K562 (cell line): ENCODE results near the gene MRTFB. TPM values are rescaled to one million over a fixed set of nuclear protein-coding genes. Genes with fewer than 3 reads are reported as not detected.

Experiments used
- BDP1 ChIP-seq: IDR thresholded peaks from 3 replicates; pipeline ENCODE4 v1.6.1; 2011; ENCODE audit not compliant: insufficient read length, insufficient read depth
- CAMTA2 ChIP-seq: fragments of 250-450 bp; sonication (Bioruptor Pico); conservative IDR thresholded peaks from 2 replicates; pipeline ENCODE4 v1.5.1; 2022
- CTBP1 ChIP-seq: fragments of 450-650 bp; IDR thresholded peaks from 2 replicates; pipeline ENCODE4 v1.6.1; 2016; ENCODE audit warnings: borderline replicate concordance
- ERF ChIP-seq: fragments of 450-650 bp; formaldehyde crosslinking; IDR thresholded peaks from 2 replicates; pipeline ENCODE4 v1.4.0; 2020; ENCODE audit warnings: mild to moderate bottlenecking, mixed read lengths
- HLTF ChIP-seq: fragments of 450-650 bp; IDR thresholded peaks from 2 replicates; pipeline ENCODE4 v1.6.1; 2016
- KLF13 ChIP-seq: fragments of 450-650 bp; IDR thresholded peaks from 2 replicates; pipeline ENCODE4 v1.6.1; 2016; ENCODE audit warnings: missing genetic modification characterization, low read depth, mild to moderate bottlenecking, missing compliant biosample characterization, moderate library complexity, borderline replicate concordance
- NFRKB ChIP-seq: fragments of 450-650 bp; IDR thresholded peaks from 2 replicates; pipeline ENCODE4 v1.6.1; 2016; ENCODE audit warnings: low read depth
- POLR2AphosphoS5 ChIP-seq: IDR thresholded peaks from 2 replicates; pipeline ENCODE4 v1.6.1; 2011; ENCODE audit warnings: mild to moderate bottlenecking, low read depth, low read length, moderate library complexity; ENCODE audit not compliant: control insufficient read depth, insufficient read depth
- RB1 ChIP-seq: fragments of 450-650 bp; IDR thresholded peaks from 2 replicates; pipeline ENCODE4 v1.6.1; 2017; ENCODE audit warnings: low read depth, mild to moderate bottlenecking
- SMAD3 ChIP-seq: fragments of 450-650 bp; formaldehyde crosslinking; conservative IDR thresholded peaks from 2 replicates; pipeline ENCODE4 v1.4.0; 2020; ENCODE audit warnings: mild to moderate bottlenecking
- TCF3 ChIP-seq: sonication (generic); formaldehyde crosslinking; IDR thresholded peaks from 2 replicates; pipeline ENCODE4 v1.4.0; 2020; ENCODE audit warnings: mild to moderate bottlenecking, missing genetic modification reagents
- XRCC5 ChIP-seq: fragments of 200-400 bp; formaldehyde crosslinking; IDR thresholded peaks from 2 replicates; pipeline ENCODE4 v1.6.1; 2017; ENCODE audit warnings: low read depth, mild to moderate bottlenecking, low read length
- YY1 ChIP-seq, 3 experiments: IDR thresholded peaks; 2 replicates each; pipeline ENCODE4 v1.6.1; 2011; ENCODE audit warnings: low read length in 2 of 3, mild to moderate bottlenecking in 2 of 3, moderate library complexity in 2 of 3, borderline replicate concordance in 1 of 3, control low read depth in 1 of 3, low read depth in 1 of 3; ENCODE audit not compliant: insufficient read depth in 3 of 3, insufficient replicate concordance in 2 of 3, control insufficient read depth in 1 of 3, insufficient read length in 1 of 3; ENCODE audit errors: extremely low read depth in 1 of 3
- ZEB2 ChIP-seq: fragments of 450-650 bp; IDR thresholded peaks from 2 replicates; pipeline ENCODE4 v1.6.1; 2016
- ZNF699 ChIP-seq: fragments of 250-450 bp; sonication (Bioruptor Pico); IDR thresholded peaks from 2 replicates; pipeline ENCODE4 v1.8.0; 2021; ENCODE audit warnings: mild to moderate bottlenecking, moderate library complexity; ENCODE audit not compliant: insufficient replicate concordance
- polyA plus RNA-seq, 8 experiments: library from polyadenylated mRNA; depleted of rRNA in 4 of 8; stranded (reverse) in 5 of 8; unstranded in 3 of 8; fragments of >200 nt; fragmentation: Nextera tagmentation in 2 of 8; fragmentation: Illumina TruSeq in 1 of 8; extraction: Ambion mirVana in 2 of 8; extraction: Trizol in 1 of 8; gene quantifications; 2 replicates each; pipeline versions ENCODE4 v1.2.1 to v1.2.3, GENCODE V29; 2011 to 2014; ENCODE audit warnings: inconsistent platforms in 1 of 8, missing spikeins in 1 of 8
- total RNA-seq, 7 experiments: library from RNA; depleted of rRNA in 6 of 7; stranded (reverse); fragments of >200 nt in 6 of 7; fragmentation: Illumina TruSeq in 2 of 7; extraction: Trizol in 2 of 7; gene quantifications; 2 replicates each; pipeline versions ENCODE4 v1.2.1 to v1.2.3, GENCODE V29; 2011 to 2021; ENCODE audit warnings: low replicate concordance in 1 of 7
- TF ChIP-seq, protein P1 (sequence below): fragments of 250-450 bp; sonication (Bioruptor Pico); IDR thresholded peaks from 2 replicates; pipeline ENCODE4 v1.8.0; 2022; ENCODE audit warnings: moderate library complexity, mild to moderate bottlenecking, inconsistent platforms
- TF ChIP-seq, protein P2 (sequence below), 2 experiments: fragments of 450-650 bp; IDR thresholded peaks; 2 replicates each; pipeline ENCODE4 v1.6.1; 2018; ENCODE audit warnings: mild to moderate bottlenecking in 2 of 2, low read depth in 1 of 2; ENCODE audit not compliant: partially characterized antibody in 2 of 2
- TF ChIP-seq, protein P3 (sequence below): fragments of 250-450 bp; sonication (Bioruptor Pico); IDR thresholded peaks from 2 replicates; pipeline ENCODE4 v1.5.0; 2021
- TF ChIP-seq, protein P4 (sequence below), 2 experiments: fragments of 450-650 bp; conservative IDR thresholded peaks; 2 replicates each; pipeline ENCODE4 v1.6.1; 2017; ENCODE audit warnings: mild to moderate bottlenecking in 2 of 2, moderate library complexity in 2 of 2

MRTFB gene
- total and polyA plus RNA-seq, 9 of the 15 experiments (the other 6 are each of a cell fraction or from before 2014, with no cell fraction given), result 2.2 to 12.7 (median 7.0) TPM

DNA sequence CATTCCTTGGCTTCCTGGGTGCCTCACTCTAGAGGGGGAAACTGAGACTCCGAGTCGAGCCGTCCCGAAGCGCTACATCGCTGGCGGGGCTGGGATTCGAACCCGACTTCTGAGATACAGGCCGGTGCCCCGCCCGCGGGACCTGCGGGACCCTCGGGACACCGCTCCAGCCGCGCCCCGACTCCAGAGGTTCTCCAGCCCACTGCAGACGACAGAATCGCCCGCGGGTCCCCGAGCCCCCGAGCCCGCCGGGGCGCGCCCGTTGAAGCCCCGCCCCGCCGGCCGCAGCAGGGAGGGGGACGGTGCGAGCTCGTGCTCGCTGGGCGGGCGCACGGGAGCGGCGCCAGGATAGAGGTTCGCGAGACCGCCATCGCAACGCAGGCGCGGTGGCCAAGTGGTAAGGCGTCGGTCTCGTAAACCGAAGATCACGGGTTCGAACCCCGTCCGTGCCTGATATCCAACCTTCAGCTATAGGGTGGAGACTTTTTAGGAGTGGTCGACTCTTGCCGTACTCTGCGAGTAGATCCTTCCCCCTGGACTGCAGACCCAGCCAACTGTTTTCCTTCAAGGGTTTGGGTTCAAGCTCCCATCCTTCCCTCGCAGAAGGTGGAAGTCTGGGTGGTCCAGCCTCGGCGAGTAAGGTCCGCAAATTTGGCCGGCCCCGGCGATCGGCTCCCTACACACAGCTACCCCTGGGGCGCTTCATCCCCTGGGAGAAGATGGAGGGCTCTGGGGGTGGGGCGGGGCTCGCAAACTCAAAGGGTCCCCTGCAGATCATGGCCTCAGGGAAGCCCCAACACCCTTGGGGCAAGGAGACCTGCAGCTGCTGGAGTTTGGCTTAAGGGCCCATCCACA lies 214.6 kb downstream of the MRTFB start (continued):
- TF ChIP-seq, protein P1, sequence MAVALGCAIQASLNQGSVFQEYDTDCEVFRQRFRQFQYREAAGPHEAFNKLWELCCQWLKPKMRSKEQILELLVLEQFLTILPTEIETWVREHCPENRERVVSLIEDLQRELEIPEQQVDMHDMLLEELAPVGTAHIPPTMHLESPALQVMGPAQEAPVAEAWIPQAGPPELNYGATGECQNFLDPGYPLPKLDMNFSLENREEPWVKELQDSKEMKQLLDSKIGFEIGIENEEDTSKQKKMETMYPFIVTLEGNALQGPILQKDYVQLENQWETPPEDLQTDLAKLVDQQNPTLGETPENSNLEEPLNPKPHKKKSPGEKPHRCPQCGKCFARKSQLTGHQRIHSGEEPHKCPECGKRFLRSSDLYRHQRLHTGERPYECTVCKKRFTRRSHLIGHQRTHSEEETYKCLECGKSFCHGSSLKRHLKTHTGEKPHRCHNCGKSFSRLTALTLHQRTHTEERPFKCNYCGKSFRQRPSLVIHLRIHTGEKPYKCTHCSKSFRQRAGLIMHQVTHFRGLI (CRISPR knock-in tag), result no peak
- no peak for TF ChIP-seq HLTF
- TF ChIP-seq, protein P2, sequence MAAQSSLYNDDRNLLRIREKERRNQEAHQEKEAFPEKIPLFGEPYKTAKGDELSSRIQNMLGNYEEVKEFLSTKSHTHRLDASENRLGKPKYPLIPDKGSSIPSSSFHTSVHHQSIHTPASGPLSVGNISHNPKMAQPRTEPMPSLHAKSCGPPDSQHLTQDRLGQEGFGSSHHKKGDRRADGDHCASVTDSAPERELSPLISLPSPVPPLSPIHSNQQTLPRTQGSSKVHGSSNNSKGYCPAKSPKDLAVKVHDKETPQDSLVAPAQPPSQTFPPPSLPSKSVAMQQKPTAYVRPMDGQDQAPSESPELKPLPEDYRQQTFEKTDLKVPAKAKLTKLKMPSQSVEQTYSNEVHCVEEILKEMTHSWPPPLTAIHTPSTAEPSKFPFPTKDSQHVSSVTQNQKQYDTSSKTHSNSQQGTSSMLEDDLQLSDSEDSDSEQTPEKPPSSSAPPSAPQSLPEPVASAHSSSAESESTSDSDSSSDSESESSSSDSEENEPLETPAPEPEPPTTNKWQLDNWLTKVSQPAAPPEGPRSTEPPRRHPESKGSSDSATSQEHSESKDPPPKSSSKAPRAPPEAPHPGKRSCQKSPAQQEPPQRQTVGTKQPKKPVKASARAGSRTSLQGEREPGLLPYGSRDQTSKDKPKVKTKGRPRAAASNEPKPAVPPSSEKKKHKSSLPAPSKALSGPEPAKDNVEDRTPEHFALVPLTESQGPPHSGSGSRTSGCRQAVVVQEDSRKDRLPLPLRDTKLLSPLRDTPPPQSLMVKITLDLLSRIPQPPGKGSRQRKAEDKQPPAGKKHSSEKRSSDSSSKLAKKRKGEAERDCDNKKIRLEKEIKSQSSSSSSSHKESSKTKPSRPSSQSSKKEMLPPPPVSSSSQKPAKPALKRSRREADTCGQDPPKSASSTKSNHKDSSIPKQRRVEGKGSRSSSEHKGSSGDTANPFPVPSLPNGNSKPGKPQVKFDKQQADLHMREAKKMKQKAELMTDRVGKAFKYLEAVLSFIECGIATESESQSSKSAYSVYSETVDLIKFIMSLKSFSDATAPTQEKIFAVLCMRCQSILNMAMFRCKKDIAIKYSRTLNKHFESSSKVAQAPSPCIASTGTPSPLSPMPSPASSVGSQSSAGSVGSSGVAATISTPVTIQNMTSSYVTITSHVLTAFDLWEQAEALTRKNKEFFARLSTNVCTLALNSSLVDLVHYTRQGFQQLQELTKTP (IDR thresholded peaks at IDR 0.05; ENCODE audit: low read depth in 1 of 2, partially characterized antibody in 2 of 2), result no peak
- TF ChIP-seq BDP1, result peak; percentile 67
- TF ChIP-seq, protein P3, sequence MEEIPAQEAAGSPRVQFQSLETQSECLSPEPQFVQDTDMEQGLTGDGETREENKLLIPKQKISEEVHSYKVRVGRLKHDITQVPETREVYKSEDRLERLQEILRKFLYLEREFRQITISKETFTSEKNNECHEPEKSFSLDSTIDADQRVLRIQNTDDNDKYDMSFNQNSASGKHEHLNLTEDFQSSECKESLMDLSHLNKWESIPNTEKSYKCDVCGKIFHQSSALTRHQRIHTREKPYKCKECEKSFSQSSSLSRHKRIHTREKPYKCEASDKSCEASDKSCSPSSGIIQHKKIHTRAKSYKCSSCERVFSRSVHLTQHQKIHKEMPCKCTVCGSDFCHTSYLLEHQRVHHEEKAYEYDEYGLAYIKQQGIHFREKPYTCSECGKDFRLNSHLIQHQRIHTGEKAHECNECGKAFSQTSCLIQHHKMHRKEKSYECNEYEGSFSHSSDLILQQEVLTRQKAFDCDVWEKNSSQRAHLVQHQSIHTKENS (CRISPR knock-in tag), result no peak
- peak in 2 of 3 experiments; percentile 41 to 49 for TF ChIP-seq YY1 (IDR thresholded peaks at IDR 0.05; ENCODE audit: borderline replicate concordance in 1 of 3, control insufficient read depth in 1 of 3, extremely low read depth in 1 of 3, insufficient read depth in 3 of 3, insufficient read length in 1 of 3, insufficient replicate concordance in 2 of 3, low read depth in 1 of 3, low read length in 2 of 3)
- no peak for TF ChIP-seq ERF
- 0 out of 2 replicates have a peak, but pooled peaks have one; percentile 18 for TF ChIP-seq TCF3 (CRISPR knock-in tag)
- peak; percentile 82 for TF ChIP-seq RB1
- TF ChIP-seq KLF13 (tag), result peak; percentile 49
- TF ChIP-seq ZNF699 (CRISPR knock-in tag), result no peak
- no peak for TF ChIP-seq NFRKB
- TF ChIP-seq CTBP1, result peak; percentile 83
- no peak for TF ChIP-seq CAMTA2 (CRISPR knock-in tag)
- TF ChIP-seq, protein P4, sequence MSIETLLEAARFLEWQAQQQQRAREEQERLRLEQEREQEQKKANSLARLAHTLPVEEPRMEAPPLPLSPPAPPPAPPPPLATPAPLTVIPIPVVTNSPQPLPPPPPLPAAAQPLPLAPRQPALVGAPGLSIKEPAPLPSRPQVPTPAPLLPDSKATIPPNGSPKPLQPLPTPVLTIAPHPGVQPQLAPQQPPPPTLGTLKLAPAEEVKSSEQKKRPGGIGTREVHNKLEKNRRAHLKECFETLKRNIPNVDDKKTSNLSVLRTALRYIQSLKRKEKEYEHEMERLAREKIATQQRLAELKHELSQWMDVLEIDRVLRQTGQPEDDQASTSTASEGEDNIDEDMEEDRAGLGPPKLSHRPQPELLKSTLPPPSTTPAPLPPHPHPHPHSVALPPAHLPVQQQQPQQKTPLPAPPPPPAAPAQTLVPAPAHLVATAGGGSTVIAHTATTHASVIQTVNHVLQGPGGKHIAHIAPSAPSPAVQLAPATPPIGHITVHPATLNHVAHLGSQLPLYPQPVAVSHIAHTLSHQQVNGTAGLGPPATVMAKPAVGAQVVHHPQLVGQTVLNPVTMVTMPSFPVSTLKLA (conservative IDR thresholded peaks at IDR 0.05), result peak; percentile 29 to 65; a peak in 1 of 4 replicates
- TF ChIP-seq ZEB2, result no peak
- TF ChIP-seq SMAD3 (CRISPR knock-in tag), result no peak
- TF ChIP-seq POLR2AphosphoS5, result no peak
- TF ChIP-seq XRCC5, result peak; percentile 67; the same call in 1 of the 2 replicates
